ENCODE measurements around the gene MPST.

GRCh38 chr22:37001826-37002225, 17.7 kb upstream of the MPST start:
- TF ChIP-seq HDGF (IDR thresholded peaks at IDR 0.05; ENCODE audit: borderline replicate concordance) = no peak
- no peak for TF ChIP-seq FOXA1 (IDR thresholded peaks at IDR 0.05)
